PC-3 (cell line): ENCODE results near the gene SH3RF3. TPM values are rescaled to one million over a fixed set of nuclear protein-coding genes. Genes with fewer than 3 reads are reported as not detected.

Experiments used
- ATAC-seq: fragments of 200-7000 bp; cut with Tn5 transposase; 2 replicates; pipeline ENCODE4 v1.9.1; 2020; ENCODE audit warnings: mild to moderate bottlenecking, moderate library complexity
- BruUV-seq: library from RNA; stranded (reverse); fragments of 400-500 nt; replicated peaks from 2 replicates; lab custom pipeline; 2021; lab: Mats Ljungman, UMichigan
- CTCF ChIA-PET: fragments of 300-600 bp; sonication (Branson Sonifier 250); formaldehyde crosslinking; loops from one replicate; lab custom pipeline; 2022; ENCODE audit warnings: antibody characterized with exemption; lab: Charles Lee
- POLR2A ChIA-PET: fragments of 300-600 bp; sonication (Branson Sonifier 250); formaldehyde crosslinking; loops from one replicate; lab custom pipeline; 2022; ENCODE audit warnings: antibody characterized with exemption; ENCODE audit not compliant: unreplicated experiment; lab: Charles Lee
- DNase-seq: peaks from one replicate; pipeline ENCODE4 v3.0.0-alpha.2; 2015
- H2AFZ ChIP-seq: fragments of 300-600 bp; sonication (generic); 2 replicates; pipeline ENCODE4 v1.6.0; 2016; ENCODE audit warnings: antibody characterized with exemption, low read length
- H3F3A ChIP-seq: fragments of 300-600 bp; sonication (generic); one replicate; pipeline ENCODE4 v1.6.0; 2017; ENCODE audit warnings: antibody characterized with exemption, low read length, control low read depth, mild to moderate bottlenecking; ENCODE audit not compliant: unreplicated experiment
- H3K27ac ChIP-seq: fragments of 300-600 bp; sonication (generic); 2 replicates; pipeline ENCODE4 v1.5.1; 2016; ENCODE audit warnings: mild to moderate bottlenecking, low read length
- H3K27me3 ChIP-seq: fragments of 300-600 bp; sonication (generic); 2 replicates; pipeline ENCODE4 v1.6.1; 2016; ENCODE audit warnings: low read length, mixed read lengths
- H3K36me3 ChIP-seq: fragments of 300-600 bp; sonication (generic); 2 replicates; pipeline ENCODE4 v1.6.1; 2016; ENCODE audit warnings: low read depth, mixed run types, low read length, mixed read lengths
- H3K4me1 ChIP-seq: fragments of 300-600 bp; sonication (generic); 2 replicates; pipeline ENCODE4 v1.5.1; 2016; ENCODE audit warnings: low read length; ENCODE audit not compliant: insufficient read depth
- H3K4me2 ChIP-seq: fragments of 300-600 bp; sonication (generic); 2 replicates; pipeline ENCODE4 v1.6.0; 2016; ENCODE audit warnings: low read length
- H3K4me3 ChIP-seq: fragments of 300-600 bp; sonication (generic); 2 replicates; pipeline ENCODE4 v1.5.1; 2016; ENCODE audit warnings: mild to moderate bottlenecking, low read length, mixed read lengths
- H3K79me2 ChIP-seq: fragments of 300-600 bp; sonication (generic); 2 replicates; pipeline ENCODE4 v1.6.1; 2017; ENCODE audit warnings: low read length, mixed read lengths
- H3K9ac ChIP-seq: fragments of 300-600 bp; sonication (generic); 2 replicates; pipeline ENCODE4 v1.6.0; 2016; ENCODE audit warnings: mild to moderate bottlenecking, low read length
- H3K9me2 ChIP-seq: fragments of 300-600 bp; sonication (generic); replicated peaks from 2 replicates; pipeline ENCODE4 v1.6.1; 2016; ENCODE audit warnings: mixed run types, low read length, mixed read lengths
- H3K9me3 ChIP-seq: fragments of 300-600 bp; sonication (generic); 2 replicates; pipeline ENCODE4 v1.6.1; 2016; ENCODE audit warnings: low read length, mixed read lengths
- H4K20me1 ChIP-seq: fragments of 300-600 bp; sonication (generic); 2 replicates; pipeline ENCODE4 v1.6.1; 2016; ENCODE audit warnings: low read length, mixed read lengths
- CTCF ChIP-seq: fragments of 300-600 bp; sonication (generic); conservative IDR thresholded peaks from 2 replicates; pipeline ENCODE4 v1.5.1; 2017; ENCODE audit warnings: antibody characterized with exemption, low read depth, mild to moderate bottlenecking, low read length
- EZH2 ChIP-seq: fragments of 300-600 bp; sonication (generic); IDR thresholded peaks from one replicate; pipeline ENCODE4 v1.6.1; 2017; ENCODE audit warnings: antibody characterized with exemption, mild to moderate bottlenecking, low read length; ENCODE audit not compliant: unreplicated experiment
- EZH2phosphoT487 ChIP-seq: fragments of 300-600 bp; sonication (generic); IDR thresholded peaks from 2 replicates; pipeline ENCODE4 v1.6.1; 2018; ENCODE audit warnings: mild to moderate bottlenecking, antibody characterized with exemption, low read length, borderline replicate concordance
- intact Hi-C: fragments of 100-400 bp; cut with micrococcal nuclease; formaldehyde crosslinking; loops from 2 replicates; pipeline ENCODE4 v1.9.0; 2023
- total RNA-seq: library from RNA; depleted of rRNA; stranded (reverse); fragments of >200 nt; gene quantifications from 2 replicates; pipeline ENCODE4 v1.2.3, GENCODE V29; 2014

Gene SH3RF3
- total RNA-seq, 1 experiment from 2014 or later: 11.7 TPM

- H2AFZ ChIP-seq: no peak overlapping the region
- no peak for TF ChIP-seq EZH2phosphoT487
- TF ChIP-seq CTCF: no peak
- TF ChIP-seq EZH2: no peak
- peaks cover 5% of the 10 kb centered on the region; the same call in 1 of the 2 replicates for H4K20me1 ChIP-seq
- ChIA-PET CTCF (no interaction called here), POLR2A (interaction anchor here (0.8 kb wide), 1 partner anchor 23 kb away, joined by 7 read pairs; no protein-coding TSS in a partner anchor)
- no peaks in the 10 kb centered on the region for H3K9me2 ChIP-seq
- DNase-seq (no peak), ATAC-seq (peak; percentile 33)
- peaks cover 73% of the 10 kb centered on the region for H3K79me2 ChIP-seq
- BruUV-seq: no TSS peak
- peaks cover 29% of the 10 kb centered on the region for H3K4me1 ChIP-seq
- intact Hi-C loops: no loop called here
- H3K27ac ChIP-seq: 0 out of 2 replicates have a peak overlapping the region, but pooled peaks have one; percentile 8
- no peaks in the 10 kb centered on the region for H3F3A ChIP-seq
- no peaks in the 10 kb centered on the region for H3K36me3 ChIP-seq
- no peak overlapping the region for H3K9ac ChIP-seq
- H3K9me3 ChIP-seq: no peaks in the 10 kb centered on the region
- no peak overlapping the region for H3K4me3 ChIP-seq
- H3K27me3 ChIP-seq: no peaks in the 10 kb centered on the region
- H3K4me2 ChIP-seq: no peak overlapping the region
Observed at GRCh38 chr2:109164311-109164710, 35.3 kb downstream of the SH3RF3 start.

GRCh38 chr2:109164739-109165221 lies 35.8 kb downstream of the SH3RF3 start:
- no peak for TF ChIP-seq EZH2phosphoT487
- TF ChIP-seq EZH2: no peak
- no peak for TF ChIP-seq CTCF
- DNase-seq: peak; percentile 56
- peak; percentile 60 for ATAC-seq
- ChIA-PET POLR2A (interaction anchor here (0.8 kb wide), 1 partner anchor 24 kb away, joined by 7 read pairs; no protein-coding TSS in a partner anchor), CTCF (no interaction called here)
- H3K4me3 ChIP-seq: no peak overlapping the region
- H3K36me3 ChIP-seq: no peaks in the 10 kb centered on the region
- no peak overlapping the region for H2AFZ ChIP-seq
- H3K27me3 ChIP-seq: no peaks in the 10 kb centered on the region
- intact Hi-C loops: no loop called here
- no peak overlapping the region for H3K9ac ChIP-seq
- H3F3A ChIP-seq: no peaks in the 10 kb centered on the region
- no TSS peak for BruUV-seq
- no peak overlapping the region for H3K4me2 ChIP-seq
- H3K9me2 ChIP-seq: no peaks in the 10 kb centered on the region
- H3K27ac ChIP-seq: peak overlapping the region; percentile 12; the same call in 1 of the 2 replicates
- H3K4me1 ChIP-seq: peaks cover 29% of the 10 kb centered on the region
- peaks cover 5% of the 10 kb centered on the region; the same call in 1 of the 2 replicates for H4K20me1 ChIP-seq
- H3K9me3 ChIP-seq: no peaks in the 10 kb centered on the region
- H3K79me2 ChIP-seq: peaks cover 76% of the 10 kb centered on the region

- ChIA-PET POLR2A (no interaction called here), CTCF (interaction anchor here (0.5 kb wide), 1 partner anchor 128 kb away, joined by 8 read pairs; no protein-coding TSS in a partner anchor)
- BruUV-seq: no TSS peak
- H3K4me3 ChIP-seq: no peak overlapping the region
- no peaks in the 10 kb centered on the region for H3K36me3 ChIP-seq
- peak overlapping the region; percentile 3; the same call in 1 of the 2 replicates for H3K4me2 ChIP-seq
- no peak for ATAC-seq
- peaks cover 45% of the 10 kb centered on the region for H3K4me1 ChIP-seq
- H3K9me3 ChIP-seq: no peaks in the 10 kb centered on the region
- DNase-seq: no peak
- no peak overlapping the region for H2AFZ ChIP-seq
- intact Hi-C loops: no loop called here
- no peak overlapping the region for H3K9ac ChIP-seq
- TF ChIP-seq CTCF: no peak
- TF ChIP-seq EZH2phosphoT487: no peak
- no peak for TF ChIP-seq EZH2
- peaks cover 67% of the 10 kb centered on the region for H3K79me2 ChIP-seq
- H3K27ac ChIP-seq: 0 out of 2 replicates have a peak overlapping the region, but pooled peaks have one; percentile 3
- H3K27me3 ChIP-seq: no peaks in the 10 kb centered on the region
- peaks cover 5% of the 10 kb centered on the region; the same call in 1 of the 2 replicates for H4K20me1 ChIP-seq
- no peaks in the 10 kb centered on the region for H3F3A ChIP-seq
- no peaks in the 10 kb centered on the region for H3K9me2 ChIP-seq
Observed at GRCh38 chr2:109166811-109167210, 37.8 kb downstream of the SH3RF3 start.
